Midbrain (tissue), 1 donor: ENCODE results near the gene FGD6.
"Not testable (repeated sequence)": the region's sequence is repeated elsewhere in the genome, so short reads cannot be mapped to it uniquely, and the experiment has no call there.

Source experiments
- DNase-seq: peaks from one replicate; lab custom pipeline; 2025; lab: John Stamatoyannopoulos, UW

Gene FGD6

GRCh38 chr12:95126076-95126475, 91.2 kb downstream of the FGD6 start:
- no peak for DNase-seq

- no peak for DNase-seq
Measured at GRCh38 chr12:95124106-95124505, 93.2 kb downstream of the FGD6 start.

- DNase-seq, result no peak
Measured at GRCh38 chr12:95118788-95119179, 98.5 kb downstream of the FGD6 start.

GRCh38 chr12:95118138-95118787, 99.0 kb downstream of the FGD6 start:
- no peak for DNase-seq

- peak; percentile 73 for DNase-seq
Measured at GRCh38 chr12:95117178-95117599, 100.1 kb downstream of the FGD6 start.

GRCh38 chr12:95116773-95117172, 100.5 kb downstream of the FGD6 start:
- no peak for DNase-seq

GRCh38 chr12:95116341-95116740, 100.9 kb downstream of the FGD6 start:
- no peak for DNase-seq

GRCh38 chr12:95115641-95116040, 101.6 kb downstream of the FGD6 start:
- DNase-seq, result no peak

- no peak for DNase-seq
Measured at GRCh38 chr12:95114766-95115405, 102.4 kb downstream of the FGD6 start.

GRCh38 chr12:95107362-95107761, 109.9 kb downstream of the FGD6 start:
- no peak for DNase-seq

- DNase-seq, result no peak
Measured at GRCh38 chr12:95105540-95105939, 111.7 kb downstream of the FGD6 start.

GRCh38 chr12:95104919-95105452, 112.3 kb downstream of the FGD6 start:
- DNase-seq, result no peak

GRCh38 chr12:95102916-95103671, 114.2 kb downstream of the FGD6 start:
- DNase-seq, result no peak

- not testable (repeated sequence) for DNase-seq
Measured at GRCh38 chr12:95101957-95102356, 115.3 kb downstream of the FGD6 start.

- DNase-seq, result no peak
Measured at GRCh38 chr12:95100264-95101190, 116.7 kb downstream of the FGD6 start.

GRCh38 chr12:95099270-95099790, 117.9 kb downstream of the FGD6 start:
- DNase-seq, result no peak

- DNase-seq, result no peak
Measured at GRCh38 chr12:95096852-95097251, 120.4 kb downstream of the FGD6 start.

GRCh38 chr12:95096378-95096777, 120.9 kb downstream of the FGD6 start:
- no peak for DNase-seq

- DNase-seq, result not testable (repeated sequence)
Measured at GRCh38 chr12:95095866-95096265, 121.4 kb downstream of the FGD6 start.

- no peak for DNase-seq
Measured at GRCh38 chr12:95089462-95089861, 127.8 kb downstream of the FGD6 start.

GRCh38 chr12:95088379-95088778, 128.9 kb downstream of the FGD6 start:
- DNase-seq, result no peak
